Natural killer cell (primary cell): ENCODE results near the gene UAP1L1. TPM values are rescaled to one million over a fixed set of nuclear protein-coding genes. Genes with fewer than 3 reads are reported as not detected.

ENCODE experiments used
- ATAC-seq, 3 donors: fragments of 150-1000 bp in 2 of 3; fragments of 200-7000 bp in 1 of 3; cut with Tn5 transposase; 1 replicate in 1 of 3; 2 replicates in 2 of 3; pipeline ENCODE4 v1.10.0; 2021; ENCODE audit warnings: mild to moderate bottlenecking in 2 of 3, moderate library complexity in 2 of 3
- DNase-seq, 2 donors: peaks; one replicate each; pipeline versions ENCODE4 v3.0.0 to v3.0.0-alpha.2; 2013 to 2021; ENCODE audit warnings: mixed read lengths in 1 of 2
- H3K27ac ChIP-seq: one replicate; pipeline ENCODE4 v1.5.1; 2013; ENCODE audit warnings: mild to moderate bottlenecking, low read length
- H3K27me3 ChIP-seq: one replicate; pipeline ENCODE4 v1.6.1; 2013; ENCODE audit warnings: low read length; ENCODE audit not compliant: control insufficient read depth, insufficient read depth
- H3K36me3 ChIP-seq: one replicate; pipeline ENCODE4 v1.6.1; 2013; ENCODE audit warnings: low read length; ENCODE audit not compliant: control insufficient read depth, insufficient read depth
- H3K4me1 ChIP-seq: one replicate; pipeline ENCODE4 v1.6.1; 2013; ENCODE audit warnings: low read length; ENCODE audit not compliant: control insufficient read depth, insufficient read depth
- H3K4me3 ChIP-seq: one replicate; pipeline ENCODE4 v1.5.1; 2013; ENCODE audit warnings: low read length
- H3K9me3 ChIP-seq: one replicate; pipeline ENCODE4 v1.6.1; 2013; ENCODE audit warnings: low read length; ENCODE audit not compliant: control insufficient read depth, insufficient read depth
- H3K27ac Mint-ChIP-seq, 2 donors: one replicate each; pipeline ENCODE4 v1.8.0; 2022; ENCODE audit warnings: mild to moderate bottlenecking in 2 of 2, mixed read lengths in 2 of 2, moderate library complexity in 1 of 2
- H3K27me3 Mint-ChIP-seq, 2 donors: one replicate each; pipeline ENCODE4 v1.8.0; 2022; ENCODE audit warnings: low read depth in 2 of 2, mixed read lengths in 2 of 2
- H3K36me3 Mint-ChIP-seq: one replicate; pipeline ENCODE4 v1.8.0; 2022; ENCODE audit warnings: mixed read lengths
- H3K4me1 Mint-ChIP-seq, 2 donors: one replicate each; pipeline ENCODE4 v1.8.0; 2022; ENCODE audit warnings: mixed read lengths in 2 of 2
- H3K4me3 Mint-ChIP-seq: one replicate; pipeline ENCODE4 v1.8.0; 2022; ENCODE audit warnings: mild to moderate bottlenecking, moderate library complexity, mixed read lengths
- H3K9me3 Mint-ChIP-seq, 2 donors: one replicate each; pipeline ENCODE4 v1.8.0; 2022; ENCODE audit warnings: mixed read lengths in 2 of 2
- WGBS: methylation state at CpG from one replicate; pipeline ENCODE4 v1.1.7; 2013; ENCODE audit warnings: missing lambda C conversion rate; ENCODE audit not compliant: insufficient coverage; 5-methylcytosine and 5-hydroxymethylcytosine counted together
- intact Hi-C: fragments of 100-400 bp; cut with micrococcal nuclease; formaldehyde crosslinking; loops from one replicate; pipeline ENCODE4 v1.14.2; 2022
- total RNA-seq, 4 donors: library from RNA; stranded (reverse); fragments of 120-200 nt in 1 of 4; gene quantifications; one replicate each; pipeline versions ENCODE4 v1.2.3 to v1.2.4, GENCODE V29; 2013 to 2022
- TF ChIP-seq, protein P1 (sequence below): fragments of 200-600 bp; IDR thresholded peaks from one replicate; pipeline ENCODE4 v1.8.0; 2022; ENCODE audit warnings: antibody characterized with exemption

Gene UAP1L1
- total RNA-seq, 3 donors from 2014 or later (not counting 1 experiment from before 2014, with no cell fraction given) = 10.5 to 25.8 (median 19.3) TPM

DNA sequence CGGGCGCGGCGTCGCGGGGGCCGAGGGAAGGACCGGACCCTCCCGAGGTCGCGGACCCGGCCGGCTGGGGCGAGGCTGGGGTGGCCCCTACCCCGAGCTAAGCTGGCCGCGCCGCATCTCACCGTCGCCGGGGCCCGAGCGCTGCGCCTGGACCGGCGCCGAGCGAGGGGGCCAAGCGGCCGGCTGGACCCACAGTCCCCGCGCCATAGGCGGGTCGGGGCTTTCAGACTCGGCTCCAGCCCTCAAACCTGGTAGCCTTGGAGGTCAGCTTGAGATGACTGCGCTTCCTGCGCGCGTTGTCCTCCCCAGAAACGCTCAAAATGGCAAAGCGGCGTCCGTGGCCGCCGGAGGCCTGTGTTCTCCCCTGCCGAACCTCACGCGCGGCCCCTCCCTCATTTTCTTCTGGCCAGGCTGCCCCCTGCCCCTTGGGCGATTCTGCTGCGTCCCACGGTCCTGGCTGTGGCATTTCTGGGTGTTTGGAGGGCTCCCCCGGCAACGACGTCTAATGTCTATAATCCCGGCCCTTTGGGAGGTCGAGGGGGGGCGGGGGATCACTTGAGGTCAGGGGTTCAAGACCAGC is 52.9 kb downstream of the UAP1L1 start:
- Histone ChIP-seq H3K36me3 (no peaks in the 10 kb centered on the region), H3K4me3 (peak overlapping the region; percentile 62), H3K9me3 (peaks cover 3% of the 10 kb centered on the region), H3K27me3 (no peaks in the 10 kb centered on the region), H3K27ac (no peak overlapping the region), H3K4me1 (peaks cover 35% of the 10 kb centered on the region)
- TF ChIP-seq, protein P1, sequence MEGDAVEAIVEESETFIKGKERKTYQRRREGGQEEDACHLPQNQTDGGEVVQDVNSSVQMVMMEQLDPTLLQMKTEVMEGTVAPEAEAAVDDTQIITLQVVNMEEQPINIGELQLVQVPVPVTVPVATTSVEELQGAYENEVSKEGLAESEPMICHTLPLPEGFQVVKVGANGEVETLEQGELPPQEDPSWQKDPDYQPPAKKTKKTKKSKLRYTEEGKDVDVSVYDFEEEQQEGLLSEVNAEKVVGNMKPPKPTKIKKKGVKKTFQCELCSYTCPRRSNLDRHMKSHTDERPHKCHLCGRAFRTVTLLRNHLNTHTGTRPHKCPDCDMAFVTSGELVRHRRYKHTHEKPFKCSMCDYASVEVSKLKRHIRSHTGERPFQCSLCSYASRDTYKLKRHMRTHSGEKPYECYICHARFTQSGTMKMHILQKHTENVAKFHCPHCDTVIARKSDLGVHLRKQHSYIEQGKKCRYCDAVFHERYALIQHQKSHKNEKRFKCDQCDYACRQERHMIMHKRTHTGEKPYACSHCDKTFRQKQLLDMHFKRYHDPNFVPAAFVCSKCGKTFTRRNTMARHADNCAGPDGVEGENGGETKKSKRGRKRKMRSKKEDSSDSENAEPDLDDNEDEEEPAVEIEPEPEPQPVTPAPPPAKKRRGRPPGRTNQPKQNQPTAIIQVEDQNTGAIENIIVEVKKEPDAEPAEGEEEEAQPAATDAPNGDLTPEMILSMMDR = no peak
- 9% methylated on average over 58 of the region's 58 CpGs for WGBS
- Mint-ChIP-seq H3K27ac (peak overlapping the region; percentile 36 to 70), H3K4me3 (peak overlapping the region; percentile 86), H3K27me3 (peaks cover 6 to 7% of the 10 kb centered on the region in 2 donors), H3K4me1 (peaks cover 22 to 24% of the 10 kb centered on the region in 2 donors), H3K36me3 (no peaks in the 10 kb centered on the region), H3K9me3 (no peaks in the 10 kb centered on the region)
- ATAC-seq = no peak
- intact Hi-C loops = no loop called here
- DNase-seq = no peak

Other genes starting within 250 kb of the UAP1L1 start
- gene AJM1, start 235.0 kb upstream of the UAP1L1 start, total RNA-seq = 10 to 100 TPM; 26.6 to 35.6 (median 31.5) TPM
- 10 to 100 TPM; 63.5 to 69.8 (median 67.7) TPM for gene PHPT1, start 228.1 kb upstream of the UAP1L1 start, total RNA-seq
- gene MAMDC4, start 225.2 kb upstream of the UAP1L1 start, total RNA-seq = 1 to 10 TPM; 4.6 to 6.5 (median 5.8) TPM
- gene EDF1, start 211.2 kb upstream of the UAP1L1 start, total RNA-seq = 100 to 1,000 TPM; 208 to 255 (median 227) TPM
- 10 to 100 TPM; 17.4 to 35.5 (median 25.0) TPM for gene TRAF2, start 191.0 kb upstream of the UAP1L1 start, total RNA-seq
- 100 to 1,000 TPM; 117 to 144 (median 136) TPM for gene FBXW5, start 132.8 kb upstream of the UAP1L1 start, total RNA-seq
- 1 to 10 TPM; 3.9 to 8.5 (median 7.3) TPM for gene C8G, start 132.3 kb upstream of the UAP1L1 start, total RNA-seq
- gene LCN12, start 125.2 kb upstream of the UAP1L1 start, total RNA-seq = 10 to 100 TPM in 1 of 3 donors, 1 to 10 TPM in 2; 9.2 to 11.3 (median 9.8) TPM
- gene PTGDS, start 100.0 kb upstream of the UAP1L1 start, total RNA-seq = 100 to 1,000 TPM; 157 to 361 (median 296) TPM
- gene LCNL1, start 94.5 kb upstream of the UAP1L1 start, total RNA-seq = 1 to 10 TPM; 4.9 to 8.4 (median 8.2) TPM
- gene PAXX, start 85.1 kb upstream of the UAP1L1 start, total RNA-seq = 100 to 1,000 TPM; 161 to 188 (median 161) TPM
- gene CLIC3, start 80.9 kb upstream of the UAP1L1 start, total RNA-seq = 100 to 1,000 TPM; 144 to 286 (median 161) TPM
- 100 to 1,000 TPM; 356 to 416 (median 357) TPM for gene ABCA2, start 49.3 kb upstream of the UAP1L1 start, total RNA-seq
- 1 to 10 TPM in 2 of 3 donors, under 1 TPM in 1; 0.99 to 5.1 (median 3.9) TPM for gene FUT7, start 45.4 kb upstream of the UAP1L1 start, total RNA-seq
- gene NPDC1, start 31.3 kb upstream of the UAP1L1 start, total RNA-seq = 1 to 10 TPM in 2 of 3 donors, under 1 TPM in 1; 0.87 to 5.6 (median 3.4) TPM
- gene ENTPD2, start 23.5 kb upstream of the UAP1L1 start, total RNA-seq = not detected
- 1 to 10 TPM in 2 of 3 donors, under 1 TPM in 1; 0.59 to 2.6 (median 1.0) TPM for gene SAPCD2, start 7.0 kb upstream of the UAP1L1 start, total RNA-seq
- gene MAN1B1, start 9.5 kb downstream of the UAP1L1 start, total RNA-seq = 10 to 100 TPM; 75.1 to 99.4 (median 80.4) TPM
- 100 to 1,000 TPM; 233 to 264 (median 251) TPM for gene DPP7, start 37.2 kb downstream of the UAP1L1 start, total RNA-seq
- gene GRIN1, start 61.6 kb downstream of the UAP1L1 start, total RNA-seq = not detected
- gene LRRC26, start 92.5 kb downstream of the UAP1L1 start, total RNA-seq = not detected
- not detected for gene TMEM210, start 94.5 kb downstream of the UAP1L1 start, total RNA-seq
- 100 to 1,000 TPM; 146 to 172 (median 171) TPM for gene ANAPC2, start 111.0 kb downstream of the UAP1L1 start, total RNA-seq
- gene SSNA1, start 111.2 kb downstream of the UAP1L1 start, total RNA-seq = 10 to 100 TPM; 45.1 to 53.5 (median 52.2) TPM
- 10 to 100 TPM in 1 of 3 donors, 1 to 10 TPM in 2; 8.2 to 10.6 (median 8.4) TPM for gene TPRN, start 123.2 kb downstream of the UAP1L1 start, total RNA-seq
- 10 to 100 TPM; 22.1 to 30.5 (median 27.1) TPM for gene TMEM203, start 128.1 kb downstream of the UAP1L1 start, total RNA-seq
- 10 to 100 TPM; 31.1 to 36.0 (median 31.9) TPM for gene NDOR1, start 128.2 kb downstream of the UAP1L1 start, total RNA-seq
- 1 to 10 TPM in 1 of 3 donors, under 1 TPM in 2; 0.82 to 1.6 (median 0.93) TPM for gene RNF208, start 144.7 kb downstream of the UAP1L1 start, total RNA-seq
- under 1 TPM in 1 of 3 donors, not detected in 2; 0.38 TPM for gene CYSRT1, start 147.7 kb downstream of the UAP1L1 start, total RNA-seq
- not detected for gene RNF224, start 150.0 kb downstream of the UAP1L1 start, total RNA-seq
- not detected for gene SLC34A3, start 153.4 kb downstream of the UAP1L1 start, total RNA-seq
- 100 to 1,000 TPM in 1 of 3 donors, 10 to 100 TPM in 2; 84.4 to 121 (median 93.9) TPM for gene TUBB4B, start 163.8 kb downstream of the UAP1L1 start, total RNA-seq
- gene STPG3, start 173.8 kb downstream of the UAP1L1 start, total RNA-seq = not detected
- gene NELFB, start 177.8 kb downstream of the UAP1L1 start, total RNA-seq = 10 to 100 TPM; 42.9 to 53.8 (median 52.6) TPM
- 10 to 100 TPM; 16.3 to 24.6 (median 19.2) TPM for gene TOR4A, start 200.2 kb downstream of the UAP1L1 start, total RNA-seq
- 1 to 10 TPM in 2 of 3 donors, under 1 TPM in 1; 0.88 to 2.3 (median 1.2) TPM for gene NRARP, start 224.8 kb downstream of the UAP1L1 start, total RNA-seq